GM23248 (cell line): ENCODE results near the gene ARHGDIB. TPM values are rescaled to one million over a fixed set of nuclear protein-coding genes. Genes with fewer than 3 reads are reported as not detected.

ENCODE experiments used
- DNase-seq: peaks from one replicate; pipeline ENCODE4 v3.0.0-alpha.2; 2015
- H2AFZ ChIP-seq: fragments of 200-600 bp; sonication (generic); 2 replicates; pipeline ENCODE4 v1.6.1; 2016; ENCODE audit warnings: antibody characterized with exemption
- H3F3A ChIP-seq: fragments of 200-600 bp; sonication (generic); 2 replicates; pipeline ENCODE4 v1.6.1; 2016; ENCODE audit warnings: mild to moderate bottlenecking, antibody characterized with exemption, mixed run types; ENCODE audit not compliant: insufficient read depth
- H3K27ac ChIP-seq: fragments of 200-600 bp; sonication (generic); 2 replicates; pipeline ENCODE4 v1.5.1; 2016; ENCODE audit warnings: mild to moderate bottlenecking
- H3K27me3 ChIP-seq: fragments of 200-600 bp; sonication (generic); replicated peaks from 2 replicates; pipeline ENCODE4 v1.6.1; 2016; ENCODE audit warnings: mild to moderate bottlenecking; ENCODE audit not compliant: insufficient read depth
- H3K36me3 ChIP-seq: fragments of 200-600 bp; sonication (generic); 2 replicates; pipeline ENCODE4 v1.6.1; 2016; ENCODE audit warnings: low read depth, mild to moderate bottlenecking
- H3K4me1 ChIP-seq: fragments of 200-600 bp; sonication (generic); 2 replicates; pipeline ENCODE4 v1.6.1; 2016; ENCODE audit warnings: mild to moderate bottlenecking; ENCODE audit not compliant: insufficient read depth
- H3K4me2 ChIP-seq: fragments of 200-600 bp; sonication (generic); one replicate; pipeline ENCODE4 v1.6.1; 2016; ENCODE audit warnings: mild to moderate bottlenecking; ENCODE audit not compliant: unreplicated experiment
- H3K4me3 ChIP-seq: fragments of 200-600 bp; sonication (generic); 2 replicates; pipeline ENCODE4 v1.5.1; 2016; ENCODE audit warnings: mild to moderate bottlenecking
- H3K79me2 ChIP-seq: fragments of 200-600 bp; sonication (generic); 2 replicates; pipeline ENCODE4 v1.6.1; 2016; ENCODE audit warnings: mild to moderate bottlenecking; ENCODE audit not compliant: insufficient read depth
- H3K9ac ChIP-seq: fragments of 200-600 bp; sonication (generic); 2 replicates; pipeline ENCODE4 v1.6.1; 2016; ENCODE audit warnings: mild to moderate bottlenecking
- H3K9me2 ChIP-seq: fragments of 200-600 bp; sonication (generic); 2 replicates; pipeline ENCODE4 v1.6.1; 2016; ENCODE audit warnings: mixed run types, mild to moderate bottlenecking, moderate library complexity; ENCODE audit not compliant: insufficient read depth
- H3K9me3 ChIP-seq: fragments of 200-600 bp; sonication (generic); one replicate; pipeline ENCODE4 v1.6.1; 2017; ENCODE audit warnings: low read depth
- H4K20me1 ChIP-seq: fragments of 200-600 bp; sonication (generic); 2 replicates; pipeline ENCODE4 v1.6.0; 2016; ENCODE audit not compliant: insufficient read depth
- EZH2 ChIP-seq: fragments of 200-600 bp; sonication (generic); IDR thresholded peaks from 2 replicates; pipeline ENCODE4 v1.6.1; 2018; ENCODE audit warnings: antibody characterized with exemption, mild to moderate bottlenecking; ENCODE audit not compliant: insufficient read depth, poor library complexity, severe bottlenecking
- EZH2phosphoT487 ChIP-seq: fragments of 200-600 bp; sonication (generic); IDR thresholded peaks from 2 replicates; pipeline ENCODE4 v1.6.1; 2018; ENCODE audit warnings: antibody characterized with exemption, moderate library complexity, mild to moderate bottlenecking, low read depth; ENCODE audit not compliant: insufficient read depth
- WGBS, 2 experiments: methylation state at CpG; one replicate each; pipeline ENCODE4 v1.1.6; 2015 to 2017; ENCODE audit warnings: low lambda C conversion rate in 2 of 2, low coverage in 1 of 2; ENCODE audit errors: missing lambda C conversion rate in 2 of 2; 5-methylcytosine and 5-hydroxymethylcytosine counted together
- in situ Hi-C: fragments of 300-500 bp; cut with MboI; formaldehyde crosslinking; loops from 2 replicates; pipeline ENCODE4 v1.15.0; 2020
- polyA plus RNA-seq: library from polyadenylated mRNA; unstranded; fragments of >200 nt; fragmentation: Nextera tagmentation; extraction: Ambion mirVana; gene quantifications from 2 replicates; pipeline ENCODE4 v1.2.1, GENCODE V29; 2016
- total RNA-seq: library from RNA; depleted of rRNA; stranded (reverse); fragments of >200 nt; shearing (Covaris generic); gene quantifications from 2 replicates; pipeline ENCODE4 v1.2.3, GENCODE V29; 2014

ARHGDIB gene
- total and polyA plus RNA-seq, 2 experiments from 2014 or later: 8.5 to 10.4 TPM

GRCh38 chr12:14907953-14908352, 53.4 kb downstream of the ARHGDIB start:
- Histone ChIP-seq H3K27ac (no peak overlapping the region), H3K9ac (no peak overlapping the region), H2AFZ (no peak overlapping the region), H3K27me3 (no peaks in the 10 kb centered on the region), H3K4me2 (no peak overlapping the region), H3K36me3 (no peaks in the 10 kb centered on the region), H3F3A (peaks cover 13% of the 10 kb centered on the region), H3K9me2 (no peaks in the 10 kb centered on the region), H3K4me3 (no peak overlapping the region), H3K9me3 (no peaks in the 10 kb centered on the region), H3K4me1 (peaks cover 13% of the 10 kb centered on the region), H3K79me2 (no peaks in the 10 kb centered on the region), H4K20me1 (no peaks in the 10 kb centered on the region)
- DNase-seq: no peak
- WGBS, 2 experiments: 28 to 34% methylated on average over 1 of the region's 1 CpG
- no peak for TF ChIP-seq EZH2
- no peak for TF ChIP-seq EZH2phosphoT487
- in situ Hi-C loops: no loop called here

DNA sequence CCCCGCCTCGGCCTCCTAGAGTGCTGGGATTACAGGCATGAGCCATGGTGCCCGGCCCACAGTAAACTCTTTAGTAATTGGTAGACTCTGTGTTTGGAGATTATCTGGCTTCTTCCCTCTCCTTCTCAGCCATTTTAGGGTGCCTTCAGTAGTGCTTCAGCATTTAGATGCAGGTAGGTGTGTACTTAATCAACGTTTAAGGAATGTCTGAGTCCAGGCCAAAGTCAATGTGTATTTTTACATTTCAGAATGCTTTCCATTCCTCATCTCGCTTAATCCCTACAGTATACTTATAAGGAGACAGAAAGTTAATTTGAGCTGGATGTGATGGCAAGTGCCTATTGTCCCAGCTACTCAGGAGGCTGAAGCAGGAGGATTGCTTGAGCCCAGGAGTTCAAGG, 55.3 kb downstream of the ARHGDIB start:
- Histone ChIP-seq H3K9me3 (no peaks in the 10 kb centered on the region), H3K4me3 (no peak overlapping the region), H3K27me3 (no peaks in the 10 kb centered on the region), H3K36me3 (no peaks in the 10 kb centered on the region), H3K27ac (no peak overlapping the region), H3K4me1 (peaks cover 13% of the 10 kb centered on the region), H3K9me2 (no peaks in the 10 kb centered on the region), H3F3A (peaks cover 13% of the 10 kb centered on the region), H4K20me1 (no peaks in the 10 kb centered on the region), H3K79me2 (no peaks in the 10 kb centered on the region), H2AFZ (no peak overlapping the region), H3K4me2 (no peak overlapping the region), H3K9ac (no peak overlapping the region)
- TF ChIP-seq EZH2phosphoT487: no peak
- no peak for TF ChIP-seq EZH2
- WGBS, 2 experiments: 80 to 83% methylated on average over 5 of the region's 5 CpGs
- DNase-seq: no peak
- in situ Hi-C loops: no loop called here

DNA sequence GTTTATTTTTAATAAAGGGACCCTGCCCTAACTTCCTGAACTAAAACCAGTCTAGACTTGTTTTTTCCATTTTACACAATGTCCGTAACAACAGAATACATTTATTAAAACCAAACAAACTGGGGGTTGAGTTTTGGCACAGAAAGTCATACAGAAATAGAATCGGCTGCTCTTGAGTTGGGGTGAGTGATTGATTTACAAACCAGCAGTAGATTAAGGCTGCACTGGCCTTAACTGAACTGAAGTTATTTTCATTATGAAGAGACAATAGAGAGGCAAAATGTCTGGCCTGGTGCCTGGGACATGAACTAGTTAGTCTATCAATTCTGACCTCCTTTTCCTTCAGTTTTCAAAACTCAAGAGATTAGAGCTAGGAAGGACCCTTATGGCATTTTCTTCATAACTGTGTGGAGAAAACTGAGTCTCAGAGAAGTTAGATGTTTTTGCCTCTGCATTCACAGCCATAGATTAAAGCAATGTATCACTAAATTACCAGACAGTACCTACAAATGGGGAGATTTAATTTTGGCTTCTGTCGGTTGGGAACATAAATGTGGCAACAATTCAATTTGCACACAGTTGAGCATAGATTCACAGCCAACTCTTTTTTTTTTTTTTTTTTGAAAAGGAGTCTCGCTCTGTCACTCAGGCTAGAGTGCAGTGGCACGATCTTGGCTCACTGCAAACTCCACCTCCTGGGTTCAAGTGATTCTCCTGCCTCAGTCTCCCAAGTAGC, 56.0 kb downstream of the ARHGDIB start:
- Histone ChIP-seq H2AFZ (no peak overlapping the region), H3K9me2 (no peaks in the 10 kb centered on the region), H3F3A (peaks cover 8% of the 10 kb centered on the region), H3K4me2 (no peak overlapping the region), H3K4me3 (no peak overlapping the region), H3K36me3 (no peaks in the 10 kb centered on the region), H3K27me3 (no peaks in the 10 kb centered on the region), H3K4me1 (peaks cover 8% of the 10 kb centered on the region), H3K79me2 (no peaks in the 10 kb centered on the region), H3K27ac (no peak overlapping the region), H4K20me1 (no peaks in the 10 kb centered on the region), H3K9me3 (no peaks in the 10 kb centered on the region), H3K9ac (no peak overlapping the region)
- TF ChIP-seq EZH2 (no peak), EZH2phosphoT487 (no peak)
- in situ Hi-C loops: no loop called here
- 45 to 47% methylated on average over 5 of the region's 5 CpGs for WGBS, 2 experiments
- no peak for DNase-seq

DNA sequence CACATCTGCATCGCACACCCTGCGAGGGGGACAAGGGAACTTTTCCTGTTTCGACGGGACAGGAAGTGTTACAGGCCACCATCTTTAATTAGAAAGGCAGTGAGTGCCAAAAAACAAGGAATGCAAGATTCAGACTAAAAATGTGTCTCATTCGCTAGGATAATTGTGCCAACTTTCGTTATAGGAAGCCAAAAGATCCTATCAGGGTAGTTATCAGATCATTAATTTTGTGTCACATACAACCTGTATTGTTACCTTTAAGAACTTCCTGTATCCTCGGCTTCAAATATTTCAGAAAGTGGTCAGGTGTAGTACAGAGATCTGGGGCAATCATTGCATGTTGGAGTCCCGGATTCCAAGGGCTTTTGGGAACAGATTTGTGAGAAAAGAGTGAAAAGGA, 56.5 kb downstream of the ARHGDIB start:
- Histone ChIP-seq H3K79me2 (no peaks in the 10 kb centered on the region), H3K9me2 (no peaks in the 10 kb centered on the region), H3F3A (peaks cover 2% of the 10 kb centered on the region; the same call in 1 of the 2 replicates), H3K9me3 (no peaks in the 10 kb centered on the region), H3K9ac (no peak overlapping the region), H3K27ac (no peak overlapping the region), H4K20me1 (no peaks in the 10 kb centered on the region), H3K36me3 (no peaks in the 10 kb centered on the region), H3K4me2 (no peak overlapping the region), H3K27me3 (no peaks in the 10 kb centered on the region), H2AFZ (no peak overlapping the region), H3K4me3 (no peak overlapping the region), H3K4me1 (peaks cover 2% of the 10 kb centered on the region; the same call in 1 of the 2 replicates)
- TF ChIP-seq EZH2 (no peak), EZH2phosphoT487 (no peak)
- in situ Hi-C loops: no loop called here
- WGBS, 2 experiments: 58 to 59% methylated on average over 7 to 8 of the region's 8 CpGs
- no peak for DNase-seq
